Smooth muscle cell (in vitro differentiated cells): ENCODE data around the gene EPYC. TPM values are rescaled to one million over a fixed set of nuclear protein-coding genes. Genes with fewer than 3 reads are reported as not detected.

Experiments
- DNase-seq: peaks from one replicate; lab custom pipeline; 2025; ENCODE audit not compliant: unreplicated experiment; lab: John Stamatoyannopoulos, UW
- H2AFZ ChIP-seq: fragments of 200-600 bp; sonication (generic); 2 replicates; pipeline ENCODE4 v1.6.0; 2016; ENCODE audit warnings: antibody characterized with exemption, low read depth, mild to moderate bottlenecking
- H3F3A ChIP-seq: fragments of 200-600 bp; sonication (generic); 2 replicates; pipeline ENCODE4 v1.6.0; 2017; ENCODE audit warnings: antibody characterized with exemption, low read depth
- H3K27ac ChIP-seq: fragments of 200-600 bp; sonication (generic); 2 replicates; pipeline ENCODE4 v1.5.1; 2016; ENCODE audit warnings: low read depth, mild to moderate bottlenecking
- H3K27me3 ChIP-seq: fragments of 200-600 bp; sonication (generic); 2 replicates; pipeline ENCODE4 v1.6.1; 2016; ENCODE audit warnings: low read depth, mild to moderate bottlenecking
- H3K36me3 ChIP-seq: fragments of 200-600 bp; sonication (generic); 2 replicates; pipeline ENCODE4 v1.5.1; 2016; ENCODE audit warnings: low read depth
- H3K4me1 ChIP-seq: fragments of 200-600 bp; sonication (generic); 2 replicates; pipeline ENCODE4 v1.5.1; 2016; ENCODE audit warnings: low read depth
- H3K4me2 ChIP-seq: fragments of 200-600 bp; sonication (generic); 2 replicates; pipeline ENCODE4 v1.6.0; 2016; ENCODE audit warnings: mild to moderate bottlenecking
- H3K4me3 ChIP-seq: fragments of 200-600 bp; sonication (generic); 2 replicates; pipeline ENCODE4 v1.5.1; 2016; ENCODE audit warnings: mild to moderate bottlenecking
- H3K79me2 ChIP-seq: fragments of 200-600 bp; sonication (generic); 2 replicates; pipeline ENCODE4 v1.6.0; 2016; ENCODE audit warnings: low read depth, mild to moderate bottlenecking
- H3K9ac ChIP-seq: fragments of 200-600 bp; sonication (generic); 2 replicates; pipeline ENCODE4 v1.6.0; 2016; ENCODE audit warnings: low read depth
- H3K9me3 ChIP-seq: fragments of 200-600 bp; sonication (generic); replicated peaks from 2 replicates; pipeline ENCODE4 v1.5.1; 2016; ENCODE audit warnings: low read depth
- H4K20me1 ChIP-seq: fragments of 200-600 bp; sonication (generic); 2 replicates; pipeline ENCODE4 v1.6.0; 2016; ENCODE audit warnings: low read depth
- WGBS: methylation state at CpG from one replicate; pipeline ENCODE4 v1.1.7; 2016; ENCODE audit warnings: low lambda C conversion rate; 5-methylcytosine and 5-hydroxymethylcytosine counted together
- polyA plus RNA-seq: library from polyadenylated mRNA; unstranded; fragments of >200 nt; fragmentation: Nextera tagmentation; extraction: Ambion mirVana; gene quantifications from 2 replicates; pipeline ENCODE4 v1.2.1, GENCODE V29; 2016
- total RNA-seq: library from RNA; depleted of rRNA; stranded (reverse); fragments of >200 nt; gene quantifications from 2 replicates; pipeline ENCODE4 v1.2.3, GENCODE V29; 2014
- TF ChIP-seq, protein P1 (sequence below): fragments of 200-600 bp; sonication (generic); IDR thresholded peaks from 2 replicates; pipeline ENCODE4 v1.5.1; 2017; ENCODE audit warnings: borderline replicate concordance, mild to moderate bottlenecking, antibody characterized with exemption; ENCODE audit not compliant: insufficient read depth, poor library complexity, severe bottlenecking

EPYC gene
- total and polyA plus RNA-seq, 2 experiments from 2014 or later = 0.13 to 1.1 TPM

DNA sequence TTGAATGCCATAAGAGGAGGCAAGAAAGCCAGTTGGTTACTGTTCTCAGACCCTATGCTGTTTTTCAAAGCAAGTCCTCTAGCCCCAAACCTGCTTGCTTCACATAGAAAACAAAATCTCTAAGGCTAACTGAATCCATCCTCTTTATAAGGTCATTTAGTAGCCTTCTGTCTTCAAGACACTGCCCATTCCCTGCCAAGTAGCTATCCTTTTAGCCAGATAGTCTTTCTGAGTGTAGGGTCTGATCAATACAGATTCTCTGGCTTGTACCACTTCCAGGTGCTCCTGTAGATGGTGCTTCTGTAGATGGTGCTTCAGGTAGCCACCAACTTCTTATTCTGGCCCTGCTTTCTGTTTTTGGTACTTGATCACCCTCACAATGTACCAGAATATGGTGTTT lies 33.9 kb downstream of the EPYC start:
- TF ChIP-seq, protein P1, sequence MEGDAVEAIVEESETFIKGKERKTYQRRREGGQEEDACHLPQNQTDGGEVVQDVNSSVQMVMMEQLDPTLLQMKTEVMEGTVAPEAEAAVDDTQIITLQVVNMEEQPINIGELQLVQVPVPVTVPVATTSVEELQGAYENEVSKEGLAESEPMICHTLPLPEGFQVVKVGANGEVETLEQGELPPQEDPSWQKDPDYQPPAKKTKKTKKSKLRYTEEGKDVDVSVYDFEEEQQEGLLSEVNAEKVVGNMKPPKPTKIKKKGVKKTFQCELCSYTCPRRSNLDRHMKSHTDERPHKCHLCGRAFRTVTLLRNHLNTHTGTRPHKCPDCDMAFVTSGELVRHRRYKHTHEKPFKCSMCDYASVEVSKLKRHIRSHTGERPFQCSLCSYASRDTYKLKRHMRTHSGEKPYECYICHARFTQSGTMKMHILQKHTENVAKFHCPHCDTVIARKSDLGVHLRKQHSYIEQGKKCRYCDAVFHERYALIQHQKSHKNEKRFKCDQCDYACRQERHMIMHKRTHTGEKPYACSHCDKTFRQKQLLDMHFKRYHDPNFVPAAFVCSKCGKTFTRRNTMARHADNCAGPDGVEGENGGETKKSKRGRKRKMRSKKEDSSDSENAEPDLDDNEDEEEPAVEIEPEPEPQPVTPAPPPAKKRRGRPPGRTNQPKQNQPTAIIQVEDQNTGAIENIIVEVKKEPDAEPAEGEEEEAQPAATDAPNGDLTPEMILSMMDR = no peak
- Histone ChIP-seq H3K36me3 (no peaks in the 10 kb centered on the region), H3K27ac (no peak overlapping the region), H3K9ac (no peak overlapping the region), H3K27me3 (no peaks in the 10 kb centered on the region), H3K4me2 (no peak overlapping the region), H3K79me2 (no peaks in the 10 kb centered on the region), H2AFZ (no peak overlapping the region), H4K20me1 (no peaks in the 10 kb centered on the region), H3F3A (peaks cover 7% of the 10 kb centered on the region), H3K4me1 (no peaks in the 10 kb centered on the region), H3K9me3 (no peaks in the 10 kb centered on the region), H3K4me3 (no peak overlapping the region)
- no peak for DNase-seq

DNA sequence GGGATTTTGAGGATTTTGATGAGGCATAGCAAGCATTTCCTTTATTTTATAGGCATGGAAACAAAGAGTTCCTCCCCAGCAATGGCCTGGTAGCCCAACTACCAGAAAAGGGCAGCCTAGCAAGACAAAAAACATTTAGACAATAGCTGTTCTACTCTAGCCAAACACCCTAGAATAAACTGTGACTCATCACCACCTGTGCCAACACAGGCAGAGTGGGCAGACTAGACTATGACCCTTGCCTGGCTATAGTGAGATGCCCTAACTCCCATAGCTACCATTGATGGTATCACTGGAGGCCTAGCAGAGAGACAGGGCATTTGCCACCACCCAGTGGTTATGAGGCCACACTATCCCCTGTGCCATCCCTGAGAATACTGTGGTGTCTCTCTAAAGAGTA lies 34.3 kb downstream of the EPYC start:
- peak overlapping the region; percentile 23 for H2AFZ ChIP-seq
- no peak for DNase-seq

DNA sequence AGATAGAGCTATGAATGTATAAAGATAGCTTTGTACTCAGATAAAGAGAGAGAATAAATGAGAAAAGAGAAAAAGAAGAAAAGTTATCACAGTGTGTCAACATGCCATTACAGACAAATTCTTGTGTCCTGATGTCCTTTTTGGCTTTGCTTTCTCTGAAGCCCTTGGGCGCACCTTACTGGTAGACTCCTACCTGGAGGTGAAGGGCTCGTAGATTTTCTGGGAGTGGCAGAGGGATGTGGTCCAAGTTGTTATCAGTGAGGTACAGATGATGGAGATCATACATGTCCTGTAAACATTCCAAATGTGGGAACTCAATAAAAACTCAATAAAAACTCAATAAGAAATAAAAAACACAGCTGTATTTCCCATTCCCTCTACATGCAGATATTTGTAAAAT lies 34.9 kb downstream of the EPYC start:
- peak overlapping the region; percentile 23 for H2AFZ ChIP-seq
- H3K36me3 ChIP-seq = no peaks in the 10 kb centered on the region
- no peaks in the 10 kb centered on the region for H3K4me1 ChIP-seq
- H3K9me3 ChIP-seq = no peaks in the 10 kb centered on the region
- 96% methylated on average over 2 of the region's 2 CpGs for WGBS
- peaks cover 7% of the 10 kb centered on the region for H3F3A ChIP-seq
- H3K27ac ChIP-seq = no peak overlapping the region
- no peaks in the 10 kb centered on the region for H3K27me3 ChIP-seq
- no peak overlapping the region for H3K4me2 ChIP-seq
- H3K9ac ChIP-seq = no peak overlapping the region
- H3K79me2 ChIP-seq = no peaks in the 10 kb centered on the region
- no peaks in the 10 kb centered on the region for H4K20me1 ChIP-seq
- TF ChIP-seq, protein P1 = no peak
- no peak for DNase-seq
- H3K4me3 ChIP-seq = no peak overlapping the region

More for the DNA sequence above, 34.3 kb downstream of the EPYC start:
- TF ChIP-seq, protein P1 = no peak
- Histone ChIP-seq H3K79me2 (no peaks in the 10 kb centered on the region), H3K4me1 (no peaks in the 10 kb centered on the region), H3K9me3 (no peaks in the 10 kb centered on the region), H3K4me3 (no peak overlapping the region), H4K20me1 (no peaks in the 10 kb centered on the region), H3F3A (peaks cover 7% of the 10 kb centered on the region), H3K27me3 (no peaks in the 10 kb centered on the region), H3K4me2 (no peak overlapping the region), H3K27ac (no peak overlapping the region), H3K36me3 (no peaks in the 10 kb centered on the region), H3K9ac (no peak overlapping the region)

DNA sequence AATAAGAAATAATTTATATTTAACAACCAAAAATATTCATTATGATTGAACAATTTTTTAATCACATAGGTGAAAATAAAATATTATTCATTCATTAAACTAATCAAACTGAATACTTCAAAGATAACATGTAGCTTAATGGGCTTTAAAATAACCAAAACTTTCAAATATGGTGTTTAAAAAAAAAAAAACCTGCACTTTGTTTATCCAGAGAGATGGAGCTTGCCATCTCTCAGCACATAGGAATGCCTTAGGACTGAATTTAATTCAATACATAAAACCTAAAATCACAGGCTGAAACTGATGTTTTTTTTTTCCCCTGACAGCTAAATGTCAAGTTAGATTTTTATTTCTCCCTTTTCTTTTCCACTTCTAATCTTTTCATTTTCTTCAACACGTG lies 35.4 kb downstream of the EPYC start:
- no peaks in the 10 kb centered on the region for H3K4me1 ChIP-seq
- no peak overlapping the region for H3K4me3 ChIP-seq
- no peak overlapping the region for H3K4me2 ChIP-seq
- 0% methylated on average over 1 of the region's 1 CpG for WGBS
- no peaks in the 10 kb centered on the region for H3K79me2 ChIP-seq
- H3K27me3 ChIP-seq = no peaks in the 10 kb centered on the region
- no peak for DNase-seq
- H3K9me3 ChIP-seq = no peaks in the 10 kb centered on the region
- H3F3A ChIP-seq = peaks cover 7% of the 10 kb centered on the region
- H3K27ac ChIP-seq = no peak overlapping the region
- H4K20me1 ChIP-seq = no peaks in the 10 kb centered on the region
- no peak overlapping the region for H3K9ac ChIP-seq
- TF ChIP-seq, protein P1 = no peak
- H3K36me3 ChIP-seq = no peaks in the 10 kb centered on the region
- H2AFZ ChIP-seq = peak overlapping the region; percentile 23
